GM12891 (cell line): ENCODE results near the gene PCSK4.

Source experiments
- DNase-seq: peaks from one replicate; pipeline ENCODE4 v3.0.0; 2011; ENCODE audit warnings: low spot score; ENCODE audit not compliant: insufficient read length
- FAIRE-seq: peaks from 2 replicates; lab custom pipeline; 2011; peaks lifted over from hg19 to GRCh38; lab: Jason Lieb, UNC
- PAX5 ChIP-seq: IDR thresholded peaks from 2 replicates; pipeline ENCODE4 v1.6.1; 2011; ENCODE audit warnings: low read length, moderate library complexity, mild to moderate bottlenecking; ENCODE audit not compliant: insufficient read depth, severe bottlenecking
- POLR2A ChIP-seq: IDR thresholded peaks from 2 replicates; pipeline ENCODE4 v1.6.1; 2011; ENCODE audit warnings: low read depth, low read length, control low read depth
- POLR2AphosphoS5 ChIP-seq: IDR thresholded peaks from 2 replicates; pipeline ENCODE4 v1.6.1; 2011; ENCODE audit warnings: low read depth, low read length, control low read depth
- POU2F2 ChIP-seq: IDR thresholded peaks from 2 replicates; pipeline ENCODE4 v1.6.1; 2011; ENCODE audit warnings: low read depth, mild to moderate bottlenecking, control low read depth, low read length, moderate library complexity
- SPI1 ChIP-seq: IDR thresholded peaks from 2 replicates; pipeline ENCODE4 v1.6.1; 2011; ENCODE audit warnings: low read depth, low read length, control low read depth
- TAF1 ChIP-seq: IDR thresholded peaks from 2 replicates; pipeline ENCODE4 v1.6.1; 2011; ENCODE audit warnings: low read depth, low read length, control low read depth

The PCSK4 gene

DNA sequence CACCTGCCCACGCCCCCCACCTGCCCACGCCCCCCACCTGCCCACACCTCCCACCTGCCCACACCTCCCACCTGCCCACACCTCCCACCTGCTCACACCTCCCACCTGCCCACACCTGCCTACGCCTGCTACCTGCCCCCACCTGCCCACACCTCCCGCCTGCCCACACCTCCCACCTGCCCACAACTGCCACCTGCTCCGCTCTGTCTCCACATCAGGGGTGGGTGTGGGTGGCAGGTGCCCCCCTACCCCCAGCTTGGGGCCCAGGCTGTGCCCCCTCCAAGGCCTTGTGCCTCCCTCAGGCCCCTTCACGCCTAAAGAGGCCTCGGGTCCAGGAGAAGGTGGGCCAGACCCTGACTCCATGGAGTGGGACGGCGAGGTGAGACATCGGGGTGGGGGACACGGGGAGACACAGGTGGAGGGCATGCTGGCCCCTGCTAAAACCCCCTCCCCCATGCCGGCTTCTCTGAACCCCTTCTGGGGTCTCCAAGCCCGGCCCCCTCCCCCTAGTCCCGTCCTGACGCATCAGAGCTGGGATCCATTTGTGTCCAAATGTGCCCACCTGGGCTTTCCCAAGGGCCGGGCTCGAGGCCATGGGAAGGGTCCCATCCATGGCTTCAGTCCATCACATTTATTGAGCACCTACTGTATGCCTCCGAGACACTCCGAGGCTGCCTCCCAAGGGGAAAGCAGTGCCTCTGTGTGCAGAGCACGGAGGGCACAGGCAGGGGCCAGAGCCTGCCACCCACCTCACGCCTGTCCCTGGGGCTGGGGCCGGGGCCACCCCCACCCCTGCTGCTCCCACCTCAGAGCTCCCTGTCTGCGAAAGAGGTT is 38.7 kb upstream of the PCSK4 start:
- no peak for TF ChIP-seq SPI1
- no peak for TF ChIP-seq TAF1
- TF ChIP-seq PAX5, result no peak
- TF ChIP-seq POLR2AphosphoS5, result no peak
- no peak for TF ChIP-seq POU2F2
- no peak for TF ChIP-seq POLR2A
- DNase-seq, result no peak
- FAIRE-seq, result no peak

DNA sequence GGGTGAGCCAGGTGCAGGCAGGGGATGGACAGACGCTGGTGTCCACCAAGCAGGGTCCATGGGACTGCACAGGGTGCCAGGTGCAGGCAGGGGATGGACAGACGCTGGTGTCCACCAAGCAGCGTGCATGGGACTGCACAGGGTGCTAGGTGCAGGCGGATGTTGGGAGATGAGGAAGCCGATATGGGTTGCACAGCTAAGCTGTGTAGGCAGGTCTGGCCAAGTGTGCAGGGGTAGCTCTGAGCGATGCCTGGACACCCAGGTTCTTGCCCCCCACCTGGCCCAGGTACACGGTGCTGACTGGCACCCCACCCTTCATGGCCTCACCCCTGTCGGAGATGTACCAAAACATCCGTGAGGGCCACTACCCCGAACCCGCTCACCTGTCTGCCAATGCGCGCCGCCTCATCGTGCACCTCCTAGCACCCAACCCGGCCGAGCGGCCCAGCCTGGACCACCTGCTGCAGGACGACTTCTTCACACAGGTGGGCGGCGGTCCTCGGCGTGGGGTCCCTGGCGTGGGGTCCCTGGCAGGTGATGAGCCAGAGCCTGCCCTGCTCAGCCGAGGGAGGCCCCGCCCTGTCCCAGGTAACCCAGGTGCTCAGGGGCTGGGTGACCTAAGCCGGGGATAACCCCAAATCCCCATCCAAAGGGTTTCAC is 37.6 kb upstream of the PCSK4 start:
- DNase-seq (no peak), FAIRE-seq (no peak)
- TF ChIP-seq TAF1, result no peak
- no peak for TF ChIP-seq PAX5
- TF ChIP-seq POLR2A, result no peak

DNA sequence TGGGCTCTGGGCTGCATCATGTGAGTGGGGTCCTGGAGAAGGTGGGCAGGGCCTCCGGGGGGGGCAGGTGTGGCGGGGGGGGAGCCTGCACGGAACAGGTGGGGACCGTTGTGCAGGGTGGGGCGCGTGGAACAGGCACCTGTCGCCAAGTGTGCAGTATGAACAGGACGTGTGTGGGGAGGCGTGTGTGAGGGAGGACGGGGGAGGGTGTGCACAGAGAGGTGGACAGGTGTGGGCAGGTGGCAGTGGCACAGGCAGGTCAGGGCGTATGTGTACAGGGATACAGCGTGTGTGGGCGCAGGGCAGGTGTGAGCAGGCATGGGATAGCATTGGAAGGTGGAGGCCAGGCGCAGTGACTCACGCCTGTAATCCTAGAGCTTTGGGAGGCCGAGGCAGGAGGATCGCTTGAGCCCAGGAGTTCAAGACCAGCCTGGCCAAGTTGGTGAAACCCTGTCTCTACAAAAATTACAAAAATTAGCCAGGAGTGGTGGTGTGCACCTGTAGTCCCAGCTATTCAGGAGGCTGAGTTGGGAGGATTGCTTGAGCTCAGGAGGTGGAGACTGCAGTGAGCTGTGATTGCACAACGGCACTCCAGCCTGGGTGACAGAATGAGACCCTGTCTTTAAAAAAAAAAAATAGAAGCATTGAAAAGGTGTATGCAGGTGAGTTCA is 37.0 kb upstream of the PCSK4 start:
- DNase-seq (no peak), FAIRE-seq (no peak)
- TF ChIP-seq SPI1 (no peak), POU2F2 (no peak), TAF1 (no peak), PAX5 (no peak), POLR2A (no peak), POLR2AphosphoS5 (no peak)

DNA sequence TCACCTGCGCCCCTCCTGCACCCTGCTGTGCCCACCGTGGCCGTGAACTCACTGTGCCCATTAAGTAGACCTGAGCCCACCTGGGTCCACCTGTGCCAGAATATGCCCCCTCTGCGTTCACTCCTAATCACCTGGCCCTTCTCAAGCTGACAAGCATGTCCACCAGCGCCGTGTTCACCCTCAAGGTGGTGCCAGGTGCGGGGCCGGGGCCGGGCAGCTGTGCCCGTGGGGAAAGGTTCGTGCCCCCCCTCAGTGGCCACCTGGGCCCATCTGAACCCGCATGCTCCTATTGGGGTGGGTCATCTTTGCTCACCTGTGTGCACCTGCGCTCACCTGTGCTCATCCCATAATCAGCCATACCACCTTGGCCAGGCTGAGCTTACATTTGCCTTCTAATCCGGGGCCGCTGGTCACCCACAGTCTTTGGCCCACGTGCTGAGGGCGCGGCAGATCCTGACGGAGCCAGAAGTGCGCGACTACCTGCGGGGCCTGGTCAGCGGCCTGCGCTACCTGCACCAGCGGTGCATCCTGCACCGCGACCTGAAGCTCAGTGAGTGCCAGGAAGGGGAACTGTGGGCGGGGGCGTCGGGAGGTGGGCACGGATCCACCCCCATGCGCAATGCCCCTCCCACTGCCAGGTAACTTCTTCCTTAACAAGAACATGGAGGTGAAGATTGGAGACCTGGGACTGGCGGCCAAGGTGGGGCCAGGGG is 36.1 kb upstream of the PCSK4 start:
- FAIRE-seq, result no peak
- no peak for DNase-seq
- TF ChIP-seq TAF1 (no peak), POU2F2 (no peak), POLR2A (no peak), POLR2AphosphoS5 (no peak), PAX5 (no peak), SPI1 (no peak)

DNA sequence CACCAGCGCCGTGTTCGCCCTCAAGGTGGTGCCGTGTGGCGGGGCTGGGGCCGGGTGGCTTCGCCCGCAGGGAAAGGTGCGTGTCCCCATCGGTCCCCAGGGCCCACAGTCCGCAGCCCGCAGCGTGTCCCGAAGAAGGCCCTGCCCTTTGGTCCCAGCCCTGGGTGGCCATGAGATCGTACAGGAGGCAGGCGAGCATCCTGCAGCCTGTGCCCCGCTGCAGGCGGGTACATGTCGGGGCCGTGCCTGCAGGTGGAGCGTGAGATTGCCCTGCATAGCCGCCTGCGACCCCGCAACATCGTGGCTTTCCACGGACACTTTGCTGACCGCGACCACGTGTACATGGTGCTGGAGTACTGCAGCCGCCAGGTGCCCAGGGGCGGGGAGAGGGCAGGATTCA is 35.2 kb upstream of the PCSK4 start:
- no peak for DNase-seq
- FAIRE-seq, result no peak
- TF ChIP-seq PAX5 (no peak), POLR2AphosphoS5 (no peak), TAF1 (no peak), SPI1 (no peak), POU2F2 (no peak), POLR2A (no peak)

DNA sequence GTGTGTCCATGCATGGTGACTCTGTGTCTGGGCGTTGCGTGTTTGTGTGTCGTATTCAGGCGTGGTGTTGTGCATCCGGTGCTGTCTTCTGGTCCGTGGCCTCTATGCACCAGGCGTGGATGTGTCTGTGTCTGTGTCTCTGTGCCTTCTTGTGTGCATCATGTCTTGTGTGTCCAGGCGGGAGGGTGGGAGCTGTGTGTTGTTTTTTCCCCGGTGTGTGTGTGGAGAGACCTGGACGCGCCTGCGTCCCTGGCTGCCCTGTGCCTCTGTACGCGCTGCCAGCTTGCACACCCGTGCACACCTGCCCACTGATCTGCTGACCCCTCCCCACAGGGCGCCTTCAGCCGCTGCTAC is 34.8 kb upstream of the PCSK4 start:
- DNase-seq (no peak), FAIRE-seq (peak; percentile 31)
- TF ChIP-seq TAF1 (no peak), POLR2AphosphoS5 (no peak), POU2F2 (no peak), POLR2A (no peak), SPI1 (no peak), PAX5 (no peak)

DNA sequence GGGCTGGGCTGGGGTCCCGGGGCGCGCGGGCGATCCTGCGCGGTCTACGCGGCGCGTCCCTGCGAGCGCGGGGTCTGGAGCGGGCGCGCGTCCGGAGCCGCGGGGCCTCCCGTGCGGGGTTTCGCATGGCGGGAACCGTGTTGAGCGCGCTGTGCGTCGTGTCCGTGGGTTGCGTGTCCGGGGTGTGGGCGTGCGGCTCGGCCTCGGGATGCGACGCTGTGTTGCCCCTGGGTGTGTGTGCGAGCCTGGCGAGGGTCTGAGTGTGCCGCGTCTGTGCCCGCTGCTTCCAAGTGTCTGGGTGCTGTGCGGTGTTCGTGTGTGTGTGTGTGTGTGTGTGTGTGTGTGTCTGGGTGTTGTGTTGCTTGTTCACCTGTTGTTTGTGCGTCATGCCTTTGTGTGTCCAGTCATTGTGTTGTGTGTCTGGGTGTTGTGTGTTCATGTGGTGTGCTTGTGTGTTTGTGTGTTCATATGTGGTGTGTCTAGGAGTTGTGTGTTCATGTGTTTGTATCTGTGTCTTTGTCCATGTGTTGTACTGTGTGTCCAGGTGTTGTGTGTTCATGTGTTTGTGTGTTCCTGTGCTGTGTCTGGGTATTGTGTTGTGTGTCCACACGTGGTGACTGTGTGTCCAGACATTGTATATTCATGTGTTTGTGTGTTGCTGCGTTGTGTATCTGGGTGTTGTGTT is 34.3 kb upstream of the PCSK4 start:
- FAIRE-seq (peak; percentile 64), DNase-seq (no peak)
- no peak for TF ChIP-seq SPI1
- TF ChIP-seq PAX5, result no peak
- TF ChIP-seq POU2F2, result no peak
- no peak for TF ChIP-seq POLR2AphosphoS5
- TF ChIP-seq TAF1, result no peak
- TF ChIP-seq POLR2A, result no peak

DNA sequence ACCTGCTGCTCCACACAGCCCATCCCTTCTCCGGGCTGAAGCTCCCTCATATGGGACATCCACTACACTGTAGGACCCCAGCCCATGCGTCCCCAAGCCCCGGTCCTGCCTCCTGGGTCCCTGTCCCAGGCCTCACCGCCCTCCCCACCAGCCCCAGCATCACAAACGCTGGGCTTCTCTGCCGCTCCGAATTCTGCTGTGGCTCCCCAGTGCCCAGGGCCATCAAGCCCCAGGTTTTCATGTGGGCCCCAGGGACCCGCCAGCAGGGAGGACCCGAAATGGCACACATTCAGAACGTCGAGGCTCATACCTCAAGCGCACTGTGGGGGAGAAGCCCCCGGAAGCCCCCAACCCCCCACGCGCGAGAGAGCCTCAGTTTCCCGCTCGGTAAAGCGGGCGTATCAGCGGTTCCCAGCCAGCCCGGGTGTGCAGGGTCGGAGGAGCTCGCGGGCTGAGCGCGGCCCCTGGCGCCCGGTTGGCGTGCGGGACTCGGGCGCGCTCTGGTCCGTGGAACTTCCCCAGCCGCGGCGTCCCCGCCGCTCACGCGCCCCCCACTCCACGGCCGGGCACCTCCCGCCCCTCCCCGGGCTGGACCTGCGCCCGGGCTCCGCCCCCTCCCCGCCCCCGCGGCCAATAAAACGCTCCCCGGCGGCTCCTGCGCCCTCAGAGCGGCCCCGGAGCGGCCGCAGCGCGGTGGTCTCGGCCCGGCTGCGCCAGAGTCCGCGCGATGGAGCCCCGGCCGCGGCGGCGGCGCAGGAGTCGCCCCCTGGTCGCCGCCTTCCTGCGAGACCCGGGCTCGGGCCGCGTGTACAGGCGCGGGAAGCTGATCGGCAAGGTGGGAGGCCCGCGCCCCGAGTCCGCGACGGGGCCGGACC is 33.5 kb upstream of the PCSK4 start, which contains the start of gene PLK5:
TSS of gene PLK5 (plus strand) at position 666 of the 875 bp plus-strand sequence. CDS start 2,920 bp downstream, outside the sequence.
- TF ChIP-seq TAF1 (no peak), POLR2A (no peak), POU2F2 (no peak), SPI1 (no peak), PAX5 (no peak), POLR2AphosphoS5 (no peak)
- no peak for FAIRE-seq
- DNase-seq, result no peak
